A172 (cell line): ENCODE results near the gene ATP1B3. TPM values are rescaled to one million over a fixed set of nuclear protein-coding genes. Genes with fewer than 3 reads are reported as not detected.
"Not testable (repeated sequence)": the region's sequence is repeated elsewhere in the genome, so short reads cannot be mapped to it uniquely, and the experiment has no call there.

Experiments used
- DNase-seq: peaks from one replicate; pipeline ENCODE4 v3.0.0-alpha.2; 2015; ENCODE audit warnings: low spot score
- total RNA-seq: library from RNA; depleted of rRNA; stranded (reverse); fragments of >200 nt; shearing (Covaris generic); gene quantifications from 2 replicates; pipeline ENCODE4 v1.2.3, GENCODE V29; 2014

Gene ATP1B3
- total RNA-seq, 1 experiment from 2014 or later = 88.6 TPM

DNA sequence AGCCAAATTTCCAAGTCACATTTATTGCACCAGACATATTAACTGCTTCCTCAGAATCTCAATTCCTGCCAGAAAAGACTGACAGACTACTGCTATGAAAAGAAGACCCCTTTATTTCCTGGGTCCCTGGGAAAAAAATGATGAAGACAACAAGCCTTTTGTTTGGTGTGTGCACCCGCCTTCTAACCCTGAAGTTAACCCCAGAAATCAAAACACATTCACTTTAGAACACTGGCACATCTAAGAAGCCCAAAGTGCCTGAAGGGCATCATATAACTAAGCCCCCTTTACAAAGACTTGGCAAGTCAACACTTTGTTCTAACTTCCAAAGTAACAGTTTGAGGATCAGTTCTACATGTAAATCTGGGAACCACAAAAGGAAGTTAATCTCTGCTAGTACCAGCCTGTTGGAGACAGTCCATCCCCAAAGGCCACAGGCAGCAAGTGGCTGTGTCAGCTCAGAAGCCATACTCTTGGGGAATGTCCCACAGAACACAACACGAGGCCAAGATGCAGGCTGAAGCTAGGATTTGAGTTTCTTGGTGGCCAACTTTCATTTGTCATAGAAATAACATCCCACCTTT lies 16.3 kb upstream of the ATP1B3 start:
- DNase-seq = no peak

DNA sequence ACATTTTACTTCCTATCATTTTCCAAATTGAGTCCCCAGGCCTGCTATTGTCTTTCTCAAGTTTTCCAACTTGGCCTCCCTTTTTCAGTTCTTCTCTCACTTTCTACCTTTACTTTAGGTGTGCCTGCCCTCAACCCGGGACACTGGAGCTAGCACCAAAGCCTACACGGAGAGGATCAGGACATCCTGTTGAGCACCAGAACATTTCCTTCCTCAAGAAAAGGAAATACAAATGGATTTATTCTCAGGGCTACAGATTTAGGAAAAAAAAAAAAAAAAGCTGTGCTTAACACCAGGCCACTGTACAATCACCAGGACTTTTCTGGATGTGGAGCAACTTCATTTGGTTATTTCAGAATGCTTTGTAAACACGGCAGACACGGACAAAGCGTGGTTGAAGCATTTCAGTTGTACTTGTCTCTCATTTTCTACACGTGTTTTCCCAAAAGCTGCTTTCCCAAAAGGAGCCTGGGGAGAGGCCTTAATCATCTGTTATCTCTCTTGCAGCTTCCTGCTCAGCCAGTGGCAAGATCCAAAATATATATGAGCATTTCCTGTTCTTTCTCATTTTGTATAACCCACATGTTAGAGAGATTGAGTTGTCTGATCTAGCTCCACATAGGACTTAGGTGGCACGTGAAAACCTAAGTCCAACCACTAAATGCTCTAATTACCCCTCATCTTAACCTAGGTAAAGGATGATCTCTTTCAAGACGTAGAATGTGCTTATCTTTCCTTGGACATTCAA lies 15.5 kb upstream of the ATP1B3 start:
- peak; percentile 14 for DNase-seq

DNA sequence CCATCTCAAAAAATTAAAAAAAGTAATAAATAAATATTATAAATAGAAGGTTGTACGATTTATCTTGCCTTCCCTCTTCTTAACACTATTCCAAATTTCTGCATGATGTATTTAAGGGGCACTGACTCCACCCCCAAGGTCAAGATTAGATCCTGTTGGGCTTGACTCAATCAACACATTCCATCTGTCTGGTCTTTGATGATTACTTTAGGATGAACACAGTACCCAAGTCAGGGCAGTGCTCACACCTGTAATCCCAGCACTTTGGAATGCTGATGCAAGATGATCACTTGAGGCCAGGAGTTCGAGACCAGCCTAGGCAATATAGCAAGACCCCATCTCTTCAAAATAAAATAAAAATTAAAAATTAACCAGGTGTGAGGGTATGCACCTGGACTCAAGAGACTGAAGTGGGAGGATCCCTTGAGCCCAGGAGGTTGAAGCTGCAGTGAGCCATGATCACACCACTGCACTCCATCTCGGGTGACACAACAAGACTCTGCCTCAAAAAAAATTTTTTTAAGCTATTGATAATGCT lies 14.1 kb upstream of the ATP1B3 start:
- DNase-seq = no peak

DNA sequence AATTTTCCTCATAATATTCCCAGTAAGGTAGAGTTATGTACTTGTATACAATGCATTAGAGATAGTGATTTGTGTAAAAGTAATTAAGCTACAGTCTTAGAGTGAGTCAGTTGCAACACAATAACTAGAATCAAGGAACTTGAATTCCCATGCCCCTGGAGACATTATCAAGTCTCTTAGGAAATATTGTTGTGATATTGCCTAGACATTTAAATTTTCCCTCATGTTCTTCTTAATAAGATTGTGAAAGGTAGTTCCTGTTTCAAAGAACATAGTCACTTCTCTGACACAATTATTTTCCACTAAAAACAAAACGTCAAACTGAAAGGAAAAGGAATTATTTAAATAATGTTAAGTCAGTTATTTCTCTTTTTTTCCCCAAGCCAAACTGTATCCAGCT lies 13.0 kb upstream of the ATP1B3 start:
- no peak for DNase-seq

DNA sequence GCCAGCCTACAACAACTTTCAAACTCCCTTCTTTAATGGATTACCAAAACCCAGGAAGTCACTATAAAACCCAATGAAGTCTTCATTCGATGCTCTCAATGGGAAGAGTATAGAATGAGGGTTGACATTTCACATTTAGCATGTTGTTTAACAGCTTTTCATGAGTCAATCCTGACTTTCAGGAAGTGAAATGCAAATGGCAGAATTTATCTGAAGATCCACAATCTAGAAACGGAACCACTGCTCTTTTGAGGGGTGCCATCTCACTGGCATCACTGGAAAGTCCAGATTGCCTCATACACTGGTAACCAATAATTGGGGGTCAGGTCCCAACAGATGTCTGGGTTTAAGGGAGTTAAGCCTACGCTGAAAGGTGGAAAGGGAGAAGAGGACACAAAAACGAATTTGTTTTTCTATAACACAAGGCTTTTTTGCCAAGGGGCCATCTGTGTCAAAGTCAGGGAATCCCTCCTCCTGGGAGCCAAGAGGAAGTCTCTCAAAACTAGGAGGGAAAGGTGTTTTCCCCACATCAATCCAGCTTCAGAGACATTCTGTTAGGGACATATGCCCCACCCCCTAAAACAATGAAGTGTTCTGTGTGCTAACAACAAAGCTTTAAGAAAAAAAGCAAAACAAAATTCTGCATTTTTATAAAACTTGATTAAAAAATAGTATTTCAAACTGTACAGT lies 12.0 kb upstream of the ATP1B3 start:
- DNase-seq = no peak

DNA sequence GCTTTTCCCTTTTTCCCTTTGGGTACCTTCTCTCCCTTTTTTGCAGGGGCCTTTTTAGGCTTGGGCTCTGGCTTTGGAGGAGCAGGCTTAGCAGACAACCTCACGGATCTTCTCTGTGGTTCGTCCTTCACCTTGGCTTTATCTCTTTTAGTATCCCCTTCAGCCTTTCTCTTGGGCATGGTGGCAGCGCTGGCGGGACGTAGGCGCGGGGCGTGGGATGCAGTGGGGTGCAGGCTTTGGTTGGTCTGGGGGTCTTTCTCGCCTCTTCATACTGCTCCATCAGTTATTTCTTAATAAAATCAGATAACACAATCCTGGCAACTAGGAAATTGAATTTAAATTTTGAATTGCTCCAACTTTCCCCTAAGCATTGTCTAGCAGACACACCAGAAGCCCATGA lies 11.3 kb upstream of the ATP1B3 start:
- DNase-seq = no peak

DNA sequence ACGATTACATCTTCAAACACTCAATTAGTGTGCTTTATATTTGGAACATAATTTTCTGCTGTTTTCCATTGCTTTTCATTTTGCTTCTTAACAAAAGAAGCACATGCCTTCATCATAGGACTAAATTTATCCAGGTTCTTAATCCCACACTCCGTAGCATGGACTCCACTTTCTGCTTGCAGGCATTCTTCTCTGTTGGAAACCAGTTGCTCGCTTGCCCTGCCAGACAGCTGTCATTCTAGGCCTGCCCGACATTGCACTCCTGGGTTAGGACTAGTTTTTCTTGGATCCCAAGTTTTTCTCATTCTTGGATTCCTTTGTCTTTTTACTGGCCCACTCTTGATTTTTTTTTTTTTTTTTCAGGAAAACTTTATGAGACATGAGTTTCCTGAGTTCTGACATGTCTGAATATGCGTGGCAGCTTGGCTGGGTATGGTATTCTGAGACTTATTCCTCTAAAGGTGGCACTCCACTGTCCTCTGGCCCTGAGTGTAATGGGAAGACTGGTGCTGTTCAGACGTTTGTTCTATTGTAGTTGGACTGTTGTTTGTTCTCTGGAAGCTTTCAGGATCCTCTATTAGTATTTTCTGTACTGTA lies 6.3 kb upstream of the ATP1B3 start:
- no peak for DNase-seq

DNA sequence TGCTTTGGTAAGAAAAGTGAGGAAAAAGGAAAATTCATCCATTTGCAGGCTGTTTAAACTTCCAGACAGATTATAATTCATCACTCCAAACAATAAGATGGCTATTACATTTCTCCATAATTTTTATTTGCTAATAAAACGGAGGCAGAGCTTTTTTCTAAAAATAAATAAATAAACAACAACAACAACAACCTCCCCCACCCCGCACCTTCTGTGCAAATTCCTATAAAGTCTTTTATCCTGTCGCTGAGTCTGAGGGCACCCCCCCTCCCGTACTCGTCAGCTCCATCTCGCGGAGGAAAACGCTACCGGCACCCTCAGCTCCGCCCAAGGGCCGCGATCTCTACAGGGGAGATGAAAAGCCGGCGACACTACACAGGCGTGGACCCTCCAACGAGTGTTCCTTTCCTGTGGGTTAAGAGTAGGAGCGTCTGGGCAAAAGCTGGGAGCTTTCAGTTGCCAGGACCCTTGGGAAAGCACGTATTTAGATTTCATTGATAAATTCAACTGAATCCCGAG lies 1.0 kb upstream of the ATP1B3 start:
- DNase-seq = peak; percentile 81

DNA sequence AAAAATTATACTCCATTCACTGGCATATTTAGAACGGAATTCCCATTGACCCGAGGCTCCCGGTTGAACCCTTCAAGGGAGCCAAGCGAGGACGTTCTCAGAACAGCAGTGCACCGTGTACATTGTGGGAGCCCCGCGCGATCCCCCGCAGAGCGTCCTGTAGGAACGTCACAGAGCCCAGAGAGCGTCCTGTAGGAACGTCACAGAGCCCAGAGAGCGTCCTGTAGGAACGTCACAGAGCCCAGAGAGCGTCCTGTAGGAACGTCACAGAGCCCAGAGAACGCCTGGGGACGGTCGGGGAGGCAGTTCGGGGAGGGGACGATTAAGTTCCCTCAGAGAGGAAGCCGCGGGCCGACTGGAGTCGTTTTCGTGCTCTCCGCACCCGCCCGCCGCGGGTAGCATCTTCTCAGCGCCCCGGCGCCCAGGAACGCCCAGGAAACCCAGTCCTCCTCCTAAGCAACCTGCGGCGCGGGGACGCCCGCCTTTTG lies 506 bp upstream of the ATP1B3 start:
- peak; percentile 53 for DNase-seq

DNA sequence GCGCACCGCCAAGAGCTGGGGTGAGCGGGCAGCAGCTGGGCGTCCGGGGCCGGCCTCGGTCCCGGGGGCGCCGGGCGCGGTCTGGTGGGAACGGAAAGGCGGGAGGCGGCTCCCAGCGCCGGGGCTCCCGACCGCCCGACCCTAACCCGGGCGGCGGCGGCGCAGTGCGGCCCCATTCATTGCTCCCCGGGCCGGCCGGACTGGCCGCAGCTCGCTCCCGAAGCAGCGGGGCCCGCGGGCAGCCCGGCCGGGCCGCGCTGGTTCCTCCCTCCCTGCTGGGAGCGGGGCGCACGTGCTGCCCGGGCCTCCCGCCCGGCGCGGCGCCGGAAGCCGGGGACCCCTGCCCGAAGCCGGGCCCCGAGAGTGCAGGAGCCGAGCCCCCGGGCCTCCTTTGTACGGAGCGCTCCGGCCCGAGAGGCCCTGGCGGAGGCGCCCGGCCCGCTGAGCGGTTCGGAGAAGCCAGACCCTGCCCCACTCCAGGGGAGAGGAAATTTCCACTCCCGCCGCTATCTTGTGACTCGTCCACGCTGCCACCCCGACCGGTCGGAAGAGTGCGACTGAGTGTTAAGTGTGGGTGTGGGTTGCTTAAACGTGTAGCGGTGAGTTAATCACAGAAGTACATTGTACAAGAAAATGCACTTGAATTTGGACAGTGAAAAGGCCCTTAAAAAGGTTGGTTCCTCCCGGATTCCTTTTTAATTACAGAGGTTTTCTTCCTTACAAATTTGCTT lies 613 bp downstream of the ATP1B3 start:
- peak; percentile 34 for DNase-seq

DNA sequence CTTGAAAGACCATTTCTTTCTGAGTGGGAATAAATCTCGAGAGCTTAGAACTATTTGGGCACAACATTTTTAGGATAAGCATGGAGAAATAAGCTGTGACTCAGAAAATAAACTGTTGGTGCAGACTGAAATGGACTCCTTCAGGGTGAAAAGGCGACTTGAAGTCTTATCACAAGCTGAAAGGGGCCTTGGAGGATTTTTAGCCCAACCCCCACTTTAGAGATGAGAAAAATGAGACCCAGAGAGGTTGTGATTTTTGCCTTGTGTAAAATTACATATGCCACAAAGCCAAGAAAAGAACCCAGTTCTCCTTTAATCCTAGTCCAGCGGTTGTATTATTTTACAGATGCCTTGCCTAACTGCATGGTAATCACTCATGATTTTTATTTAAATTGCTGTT lies 1.5 kb downstream of the ATP1B3 start:
- DNase-seq = peak; percentile 49

DNA sequence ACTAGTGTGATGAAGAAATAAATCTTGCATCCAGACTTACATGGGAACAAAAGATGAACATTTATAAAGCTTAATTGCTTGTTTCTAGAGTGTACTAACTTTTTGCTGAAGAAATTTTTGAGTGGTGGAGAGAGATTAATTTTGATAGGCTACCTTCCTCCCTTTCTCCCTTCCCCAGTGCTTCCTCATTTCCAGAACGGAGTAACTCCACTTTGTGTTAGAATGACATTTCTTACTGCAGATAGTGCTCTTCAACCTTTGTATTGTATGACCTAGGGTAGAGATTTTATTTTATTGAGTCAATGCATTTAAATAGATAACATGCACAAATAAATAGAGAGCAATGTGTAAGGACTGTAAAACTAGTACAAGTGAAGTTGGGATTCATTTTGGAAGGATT lies 1.9 kb downstream of the ATP1B3 start:
- no peak for DNase-seq

DNA sequence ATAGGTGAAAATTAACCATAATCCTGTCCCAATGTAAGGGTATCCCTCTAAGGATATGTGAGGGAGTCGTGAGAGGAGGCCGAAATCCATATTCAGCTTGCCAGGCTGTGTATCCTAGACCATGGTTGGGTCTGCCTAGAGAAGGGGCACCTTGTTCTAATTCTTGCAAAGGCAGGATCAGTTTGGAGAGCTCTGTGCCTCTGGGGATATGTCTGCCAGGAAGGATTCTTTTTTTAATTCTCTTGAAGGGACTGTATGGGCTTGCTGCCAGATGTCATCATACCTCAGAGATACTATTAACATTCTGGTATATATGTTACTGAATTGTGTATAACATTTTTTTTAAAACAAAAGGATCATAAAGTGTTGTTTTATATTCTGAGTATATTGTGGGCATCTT lies 2.4 kb downstream of the ATP1B3 start:
- DNase-seq = no peak

DNA sequence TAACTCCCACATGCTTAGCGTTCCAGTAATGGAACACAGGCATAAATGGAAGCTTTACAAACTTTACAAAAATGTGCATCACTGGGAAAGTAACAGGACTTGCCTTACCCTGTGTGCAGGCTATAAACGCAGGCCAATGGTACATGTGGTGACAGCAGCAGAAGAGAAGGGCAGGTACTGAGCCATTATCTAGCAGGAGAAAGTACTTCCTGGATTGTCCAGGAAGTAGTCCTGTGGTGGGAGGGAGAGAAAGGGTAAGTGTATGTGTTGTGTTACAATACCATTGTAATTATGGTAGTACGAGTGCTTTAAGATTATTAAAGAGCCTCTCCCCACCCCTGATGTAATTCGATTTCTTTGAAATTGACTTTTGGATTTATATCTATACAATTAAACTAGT lies 5.3 kb downstream of the ATP1B3 start:
- DNase-seq = no peak

DNA sequence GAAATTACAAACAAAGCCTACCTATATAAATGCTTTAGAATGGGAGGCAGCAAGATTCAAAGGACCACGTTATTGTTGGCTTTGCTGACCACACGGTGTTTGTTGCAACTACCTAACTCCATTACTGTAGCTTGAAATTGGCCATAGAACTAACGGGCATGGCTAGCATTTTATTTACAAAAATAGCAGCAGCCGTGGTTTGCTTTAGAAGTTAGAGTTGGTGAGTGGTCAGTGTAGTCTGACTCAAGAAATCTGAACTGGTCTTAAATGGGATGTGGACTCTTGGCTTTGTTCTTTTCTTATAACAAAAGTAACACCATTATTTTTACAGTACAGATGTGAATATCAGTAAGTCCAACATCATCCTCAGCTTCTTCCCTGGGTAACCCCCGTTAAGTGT lies 10.6 kb downstream of the ATP1B3 start:
- DNase-seq = no peak

DNA sequence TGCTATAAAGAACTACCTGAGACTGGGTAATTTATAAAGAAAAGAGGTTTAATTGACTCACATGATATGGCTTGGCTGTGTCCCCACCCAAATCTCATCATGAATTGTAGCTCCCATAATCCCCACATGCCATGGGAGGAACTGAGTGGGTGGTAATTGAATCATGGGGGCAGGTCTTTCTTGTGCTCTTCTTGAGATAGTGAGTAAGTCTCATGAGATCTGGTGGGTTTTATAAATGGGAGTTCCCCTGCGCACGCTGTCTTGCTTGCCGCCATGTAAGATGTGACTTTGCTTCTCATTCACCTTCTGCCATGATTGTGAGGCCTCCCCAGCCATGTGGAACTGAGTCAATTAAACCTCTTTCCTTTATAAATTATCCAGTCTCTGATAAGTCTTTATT lies 12.1 kb downstream of the ATP1B3 start:
- not testable (repeated sequence) for DNase-seq

DNA sequence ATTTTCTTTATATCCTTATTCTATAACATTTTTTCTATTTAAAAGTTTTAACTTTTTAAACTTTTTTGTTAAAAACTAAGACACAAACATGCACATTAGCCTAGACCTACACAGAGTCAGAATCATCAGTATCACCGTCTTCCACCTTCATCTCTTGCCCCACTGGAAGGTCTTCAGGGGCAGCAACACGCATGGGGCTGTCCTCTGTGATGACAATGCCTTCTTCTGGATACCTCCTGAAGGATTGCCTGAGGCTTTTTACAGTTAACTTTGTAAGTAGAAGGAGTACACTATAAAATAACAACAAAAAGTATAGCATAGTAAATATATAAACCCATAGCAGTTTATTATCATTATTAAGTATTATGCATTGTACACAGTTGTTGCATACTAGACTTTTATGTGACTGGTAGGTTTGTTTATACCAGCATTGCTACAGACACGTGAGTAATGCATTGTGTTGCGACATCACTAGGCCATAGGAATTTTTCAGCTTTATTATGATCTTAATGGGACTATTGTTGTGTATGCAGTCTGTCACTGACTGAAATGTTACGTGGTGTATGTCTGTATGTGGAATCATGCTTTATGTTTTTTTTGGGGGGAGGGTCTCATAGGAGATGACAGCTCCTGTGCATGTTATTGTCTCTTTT lies 18.2 kb downstream of the ATP1B3 start:
- DNase-seq = peak; percentile 48

DNA sequence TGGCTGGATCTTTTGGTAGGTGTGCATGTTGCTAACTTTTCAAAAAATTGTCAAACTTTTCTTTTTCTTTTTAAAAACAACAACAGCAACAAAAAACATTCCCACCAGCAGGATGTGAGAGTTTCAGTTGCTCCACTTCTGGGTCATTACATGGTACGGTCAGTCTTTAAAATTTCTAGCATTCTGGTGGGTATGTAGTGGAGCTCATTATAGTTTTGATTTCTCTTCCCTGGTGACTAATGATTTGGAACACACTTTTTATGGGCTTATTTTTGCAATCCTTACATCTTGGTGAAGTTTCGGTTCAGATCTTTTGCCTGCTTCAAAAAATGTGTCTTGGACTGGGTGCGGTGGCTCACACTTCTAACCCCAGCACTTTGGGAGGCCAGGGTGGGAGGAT lies 19.3 kb downstream of the ATP1B3 start:
- DNase-seq = no peak

DNA sequence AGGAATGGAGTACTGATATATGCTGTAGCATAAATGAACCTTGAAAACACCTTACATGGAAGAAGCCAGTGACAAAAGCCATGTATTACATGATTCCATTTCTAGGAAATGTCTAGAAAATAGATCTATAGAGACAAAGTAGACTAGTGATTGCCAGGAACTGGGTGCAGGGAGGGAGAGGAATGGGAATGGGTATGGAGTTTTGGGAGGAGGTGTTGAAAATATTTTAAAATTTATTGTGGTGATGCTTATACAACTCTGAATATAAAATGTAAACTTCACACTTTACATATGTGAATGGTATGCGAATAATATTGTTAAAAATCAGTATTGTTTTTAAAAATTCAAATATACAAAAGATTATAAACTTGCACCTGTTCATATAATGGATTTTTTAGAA lies 22.5 kb downstream of the ATP1B3 start:
- no peak for DNase-seq

DNA sequence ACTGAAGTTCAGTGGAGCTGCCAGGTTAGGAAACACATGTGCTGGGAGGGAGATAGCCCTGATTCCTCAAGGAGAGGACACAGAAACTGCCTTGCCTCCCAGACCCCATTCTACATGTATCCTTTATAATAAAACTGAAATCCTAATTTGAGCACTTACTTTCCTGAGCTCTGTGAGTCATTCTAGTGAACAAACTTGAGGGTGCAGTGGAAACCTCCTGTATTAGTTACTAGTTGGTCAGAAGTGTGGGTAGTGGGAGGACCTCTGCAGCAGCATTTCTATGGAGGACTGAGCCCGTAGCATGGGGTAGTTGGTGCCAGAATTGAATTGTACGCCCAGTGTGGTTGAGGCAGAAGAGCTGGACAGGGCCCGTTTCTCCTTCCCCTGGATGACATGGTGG lies 23.9 kb downstream of the ATP1B3 start:
- DNase-seq = no peak

DNA sequence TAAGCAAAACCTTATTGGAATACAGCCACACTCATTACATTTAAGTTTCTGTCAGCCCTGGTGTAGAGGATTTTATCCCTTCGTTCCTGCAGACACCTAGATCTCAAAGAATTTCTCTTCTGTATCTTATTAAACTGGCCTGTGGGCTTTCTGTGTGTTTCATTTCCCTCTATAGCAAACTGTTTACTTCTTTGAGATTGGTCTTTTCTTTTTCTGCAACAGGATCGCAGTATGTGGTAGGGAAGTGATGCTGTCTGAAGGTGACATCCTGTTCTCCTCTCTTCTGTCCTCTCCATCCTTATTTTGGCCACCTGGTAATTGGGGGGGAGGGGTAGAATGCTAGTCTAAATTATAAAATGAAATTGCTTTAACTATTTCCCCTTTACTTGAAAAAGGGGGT lies 25.5 kb downstream of the ATP1B3 start:
- no peak for DNase-seq
